B cell (primary cell): ENCODE results near the gene DNM1L. TPM values are rescaled to one million over a fixed set of nuclear protein-coding genes. Genes with fewer than 3 reads are reported as not detected.

ENCODE experiments used
- ATAC-seq: fragments of 200-7000 bp; cut with Tn5 transposase; one replicate; pipeline ENCODE4 v1.10.0; 2021; ENCODE audit warnings: low read depth, mild to moderate bottlenecking, moderate number of reproducible peaks, moderate library complexity
- CTCF ChIA-PET: fragments of 350-600 bp; sonication (Branson Sonifier 250); formaldehyde crosslinking; loops from one replicate; lab custom pipeline; 2021; ENCODE audit warnings: antibody characterized with exemption, inconsistent platforms; lab: Charles Lee
- POLR2A ChIA-PET: fragments of 350-600 bp; sonication (Branson Sonifier 250); formaldehyde crosslinking; loops from one replicate; lab custom pipeline; 2021; ENCODE audit warnings: antibody characterized with exemption; lab: Charles Lee
- DNase-seq: peaks from one replicate; pipeline ENCODE4 v3.0.0; 2013
- H2AFZ ChIP-seq: 2 replicates; pipeline ENCODE4 v1.6.1; 2012; ENCODE audit warnings: mild to moderate bottlenecking, low read depth, low read length; ENCODE audit not compliant: insufficient read depth, poor library complexity, severe bottlenecking
- H3K27ac ChIP-seq, 2 donors: 1 replicate in 1 of 2; 2 replicates in 1 of 2; pipeline ENCODE4 v1.5.1; 2012 to 2013; ENCODE audit warnings: low read length in 2 of 2, mild to moderate bottlenecking in 2 of 2, moderate library complexity in 1 of 2
- H3K27me3 ChIP-seq, 4 experiments: fragments of 200-600 bp in 1 of 4; sonication (generic) in 1 of 4; replicated peaks in 1 of 4; 1 replicate in 2 of 4; 2 replicates in 2 of 4; pipeline versions ENCODE4 v1.6.1 to v1.7.0; 2013 to 2016; ENCODE audit warnings: low read length in 3 of 4, mild to moderate bottlenecking in 2 of 4, mixed read lengths in 1 of 4, moderate library complexity in 1 of 4; ENCODE audit not compliant: insufficient read depth in 4 of 4, control insufficient read depth in 3 of 4; ENCODE audit errors: control extremely low read depth in 1 of 4
- H3K36me3 ChIP-seq, 2 experiments: replicated peaks in 1 of 2; 1 replicate in 1 of 2; 2 replicates in 1 of 2; pipeline versions ENCODE4 v1.6.1 to v1.7.1; 2013; ENCODE audit warnings: low read length in 1 of 2; ENCODE audit not compliant: insufficient read depth in 2 of 2, control insufficient read depth in 1 of 2; ENCODE audit errors: control extremely low read depth in 1 of 2, extremely low read depth in 1 of 2
- H3K4me1 ChIP-seq, 2 donors: fragments of 200-600 bp in 1 of 2; sonication (generic) in 1 of 2; 1 replicate in 1 of 2; 2 replicates in 1 of 2; pipeline versions ENCODE4 v1.5.1 to v1.6.1; 2013 to 2017; ENCODE audit warnings: low read length in 2 of 2; ENCODE audit not compliant: control insufficient read depth in 2 of 2, insufficient read depth in 2 of 2
- H3K4me2 ChIP-seq: replicated peaks from 2 replicates; pipeline ENCODE3; 2012; ENCODE audit warnings: mild to moderate bottlenecking, low read depth, low read length; ENCODE audit not compliant: poor library complexity, severe bottlenecking
- H3K4me3 ChIP-seq, 5 experiments: fragments of 200-600 bp in 1 of 5; sonication (generic) in 1 of 5; 1 replicate in 3 of 5; 2 replicates in 2 of 5; pipeline versions ENCODE4 v1.5.1 to v1.7.0; 2011 to 2016; ENCODE audit warnings: low read length in 4 of 5, mild to moderate bottlenecking in 4 of 5, low read depth in 2 of 5, control low read depth in 1 of 5, moderate library complexity in 1 of 5; ENCODE audit not compliant: insufficient read depth in 1 of 5; ENCODE audit errors: control extremely low read depth in 1 of 5, extremely low read depth in 1 of 5
- H3K79me2 ChIP-seq: fragments of 200-600 bp; sonication (generic); one replicate; pipeline ENCODE4 v1.6.0; 2016; ENCODE audit warnings: low read length; ENCODE audit not compliant: control insufficient read depth, insufficient read depth
- H3K9ac ChIP-seq: fragments of 200-600 bp; sonication (generic); 2 replicates; pipeline ENCODE4 v1.6.1; 2017; ENCODE audit warnings: mild to moderate bottlenecking, low read length, moderate library complexity
- H3K9me3 ChIP-seq, 3 donors: one replicate each; pipeline versions ENCODE4 v1.6.1 to v1.7.1; 2013; ENCODE audit warnings: low read length in 2 of 3; ENCODE audit not compliant: control insufficient read depth in 2 of 3, insufficient read depth in 1 of 3; ENCODE audit errors: control extremely low read depth in 1 of 3
- H4K20me1 ChIP-seq: 2 replicates; pipeline ENCODE4 v1.6.0; 2012; ENCODE audit warnings: mild to moderate bottlenecking, low read length; ENCODE audit not compliant: insufficient read depth, control insufficient read depth, poor library complexity, severe bottlenecking
- H3K27ac Mint-ChIP-seq: one replicate; pipeline ENCODE4 v1.8.0; 2021; ENCODE audit warnings: mixed read lengths
- H3K27me3 Mint-ChIP-seq: one replicate; pipeline ENCODE4 v1.8.0; 2021; ENCODE audit warnings: mixed read lengths
- H3K4me1 Mint-ChIP-seq: one replicate; pipeline ENCODE4 v1.8.0; 2021; ENCODE audit warnings: mixed read lengths
- H3K4me3 Mint-ChIP-seq: one replicate; pipeline ENCODE4 v1.8.0; 2021; ENCODE audit warnings: mixed read lengths
- H3K9me3 Mint-ChIP-seq: one replicate; pipeline ENCODE4 v1.8.0; 2022; ENCODE audit warnings: mixed read lengths; ENCODE audit not compliant: insufficient read depth
- CTCF ChIP-seq: fragments of 200-600 bp; IDR thresholded peaks from one replicate; pipeline ENCODE4 v1.8.0; 2022; ENCODE audit warnings: antibody characterized with exemption, mild to moderate bottlenecking
- EZH2 ChIP-seq: IDR thresholded peaks from 2 replicates; pipeline ENCODE4 v1.6.1; 2012; ENCODE audit warnings: borderline replicate concordance, low read depth, mild to moderate bottlenecking, moderate library complexity, low read length; ENCODE audit not compliant: insufficient read depth, poor library complexity, severe bottlenecking
- WGBS: methylation state at CpG from one replicate; pipeline ENCODE4 v1.1.5; 2013; ENCODE audit warnings: missing lambda C conversion rate; ENCODE audit not compliant: insufficient coverage; 5-methylcytosine and 5-hydroxymethylcytosine counted together
- intact Hi-C: fragments of 100-400 bp; cut with micrococcal nuclease; formaldehyde crosslinking; loops from one replicate; pipeline ENCODE4 v1.10.0; 2022
- polyA plus RNA-seq: library from polyadenylated mRNA; depleted of rRNA; stranded (reverse); fragments of >200 nt; gene quantifications from 2 replicates; pipeline ENCODE4 v1.2.3, GENCODE V29; 2012
- total RNA-seq, 2 donors: library from RNA; stranded (reverse); fragments of 120-200 nt in 1 of 2; gene quantifications; 1 replicate in 1 of 2; 2 replicates in 1 of 2; pipeline versions ENCODE4 v1.2.3 to v1.2.4, GENCODE V29; 2013 to 2022

The DNM1L gene
- total and polyA plus RNA-seq, 2 donors (not counting 1 experiment from before 2014, with no cell fraction given): 23.3 to 74.2 TPM

- no peak for DNase-seq
- no peaks in the 10 kb centered on the region for H3K27me3 ChIP-seq
- H3K4me1 ChIP-seq: no peaks in the 10 kb centered on the region
- Mint-ChIP-seq H3K9me3 (no peaks in the 10 kb centered on the region), H3K4me3 (no peak overlapping the region), H3K27me3 (no peaks in the 10 kb centered on the region), H3K4me1 (peaks cover 13% of the 10 kb centered on the region), H3K27ac (no peak overlapping the region)
- peaks cover 2 to 4% of the 10 kb centered on the region in 2 experiments for H3K36me3 ChIP-seq
- peaks cover 6% of the 10 kb centered on the region for H4K20me1 ChIP-seq
- WGBS: no CpG with 5 or more reads among the region's 3 CpGs
- TF ChIP-seq CTCF (no peak), EZH2 (no peak)
- ATAC-seq: no peak
- ChIA-PET CTCF (no interaction called here), POLR2A (no interaction called here)
- no peak overlapping the region for H3K4me3 ChIP-seq
- no peak overlapping the region for H3K27ac ChIP-seq
- no peak overlapping the region for H3K9ac ChIP-seq
- no peak overlapping the region for H2AFZ ChIP-seq
- H3K9me3 ChIP-seq: peaks cover 1 to 3% (median 2%) of the 10 kb centered on the region in 3 donors
- no peak overlapping the region for H3K4me2 ChIP-seq
- intact Hi-C loops: no loop called here
- peaks cover 76% of the 10 kb centered on the region for H3K79me2 ChIP-seq
Observed at GRCh38 chr12:32695787-32696186, 16.7 kb downstream of the DNM1L start.

GRCh38 chr12:32697445-32697844 lies 18.3 kb downstream of the DNM1L start:
- Histone ChIP-seq H2AFZ (no peak overlapping the region), H3K36me3 (peaks cover 2 to 4% of the 10 kb centered on the region in 2 experiments), H3K79me2 (peaks cover 59% of the 10 kb centered on the region), H4K20me1 (peaks cover 2% of the 10 kb centered on the region), H3K9ac (no peak overlapping the region), H3K27ac (no peak overlapping the region), H3K4me1 (no peaks in the 10 kb centered on the region), H3K9me3 (peaks cover 0 to 3% (median 1%) of the 10 kb centered on the region in 3 donors), H3K27me3 (no peaks in the 10 kb centered on the region), H3K4me2 (no peak overlapping the region), H3K4me3 (no peak overlapping the region)
- intact Hi-C loops: no loop called here
- TF ChIP-seq EZH2: no peak
- TF ChIP-seq CTCF: no peak
- Mint-ChIP-seq H3K4me1 (peaks cover 13% of the 10 kb centered on the region), H3K27ac (no peak overlapping the region), H3K9me3 (no peaks in the 10 kb centered on the region), H3K4me3 (no peak overlapping the region), H3K27me3 (no peaks in the 10 kb centered on the region)
- no peak for ATAC-seq
- 100% methylated on average over 1 of the region's 1 CpG for WGBS
- CTCF ChIA-PET: no interaction called here
- DNase-seq: no peak
- POLR2A ChIA-PET: no interaction called here
